ENCODE data around the gene LGI1.

The LGI1 gene

GRCh38 chr10:93841961-93842360 is 84.2 kb downstream of the LGI1 start:
- H3K4me3 ChIP-seq (ENCODE audit: low read length), result no peak overlapping the region
- no peak for TF ChIP-seq CTCF (IDR thresholded peaks at IDR 0.05; ENCODE audit: insufficient read depth, low read depth, low read length, missing control alignments)
- no peak for DNase-seq (ENCODE audit: low read depth)

- no peak for DNase-seq (ENCODE audit: low read depth)
- no peak overlapping the region for H3K4me3 ChIP-seq (ENCODE audit: low read length)
- no peak for TF ChIP-seq CTCF (IDR thresholded peaks at IDR 0.05; ENCODE audit: insufficient read depth, low read depth, low read length, missing control alignments)
Measured at GRCh38 chr10:93844979-93845626, 87.4 kb downstream of the LGI1 start.
